Testis (tissue), 2 donors: ENCODE measurements around the gene ACAN.

Experiments
- POLR2A ChIP-seq: fragments of 450-650 bp; IDR thresholded peaks from one replicate; pipeline ENCODE4 v1.6.1; 2017; ENCODE audit warnings: antibody characterized with exemption, mild to moderate bottlenecking, moderate library complexity
- TF ChIP-seq, protein P1 (sequence below), 3 experiments: fragments of 450-650 bp in 2 of 3; fragments of 200-600 bp in 1 of 3; sonication (generic) in 1 of 3; IDR thresholded peaks; one replicate each; pipeline ENCODE4 v1.5.1; 2016 to 2019; ENCODE audit warnings: antibody characterized with exemption in 3 of 3, mild to moderate bottlenecking in 2 of 3, moderate library complexity in 1 of 3

DNA sequence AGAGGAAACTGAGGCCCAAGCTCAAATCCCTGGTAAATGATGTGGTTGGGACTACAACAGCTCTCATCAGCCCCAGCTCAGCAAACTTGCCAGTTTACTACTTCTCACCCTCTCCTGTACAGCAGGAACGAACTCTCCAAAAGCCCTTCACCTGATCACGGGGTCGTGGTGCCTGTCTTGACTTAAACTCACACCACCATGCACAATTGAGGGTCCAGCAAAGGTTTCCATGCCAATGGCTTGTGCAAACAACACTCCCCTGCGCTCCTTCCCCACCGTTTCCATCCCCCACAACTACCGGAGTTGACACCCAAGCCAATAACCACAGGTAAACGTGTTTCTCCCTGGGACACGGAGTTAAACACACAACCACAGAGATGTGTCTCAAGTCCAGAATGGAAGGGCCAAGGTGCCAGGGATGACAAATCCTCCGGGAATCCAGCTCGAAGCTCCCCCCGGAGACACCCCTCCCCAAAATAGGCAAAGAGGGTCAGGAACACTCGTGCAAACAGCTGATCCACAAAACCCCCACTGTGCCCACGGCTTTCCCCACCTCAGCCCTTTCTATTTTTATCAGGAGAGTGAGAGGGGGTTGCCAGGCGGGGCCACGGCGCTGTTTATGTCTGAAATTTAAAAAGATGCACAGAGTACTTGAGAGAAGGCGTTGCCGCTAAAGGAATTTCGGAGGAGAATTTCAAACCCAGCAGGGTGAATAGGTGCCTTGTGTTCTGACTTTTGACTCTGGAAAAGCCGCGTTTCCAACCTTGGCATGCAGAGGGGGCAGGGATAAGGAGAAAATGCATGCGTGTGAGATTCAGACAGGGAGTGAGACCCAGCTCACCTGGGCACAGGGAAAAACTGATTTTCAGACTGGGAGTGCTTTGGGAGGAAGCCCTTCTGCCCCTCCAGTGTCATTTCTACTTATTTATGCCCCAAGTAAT, 10.6 kb upstream of the ACAN start:
- TF ChIP-seq, protein P1, sequence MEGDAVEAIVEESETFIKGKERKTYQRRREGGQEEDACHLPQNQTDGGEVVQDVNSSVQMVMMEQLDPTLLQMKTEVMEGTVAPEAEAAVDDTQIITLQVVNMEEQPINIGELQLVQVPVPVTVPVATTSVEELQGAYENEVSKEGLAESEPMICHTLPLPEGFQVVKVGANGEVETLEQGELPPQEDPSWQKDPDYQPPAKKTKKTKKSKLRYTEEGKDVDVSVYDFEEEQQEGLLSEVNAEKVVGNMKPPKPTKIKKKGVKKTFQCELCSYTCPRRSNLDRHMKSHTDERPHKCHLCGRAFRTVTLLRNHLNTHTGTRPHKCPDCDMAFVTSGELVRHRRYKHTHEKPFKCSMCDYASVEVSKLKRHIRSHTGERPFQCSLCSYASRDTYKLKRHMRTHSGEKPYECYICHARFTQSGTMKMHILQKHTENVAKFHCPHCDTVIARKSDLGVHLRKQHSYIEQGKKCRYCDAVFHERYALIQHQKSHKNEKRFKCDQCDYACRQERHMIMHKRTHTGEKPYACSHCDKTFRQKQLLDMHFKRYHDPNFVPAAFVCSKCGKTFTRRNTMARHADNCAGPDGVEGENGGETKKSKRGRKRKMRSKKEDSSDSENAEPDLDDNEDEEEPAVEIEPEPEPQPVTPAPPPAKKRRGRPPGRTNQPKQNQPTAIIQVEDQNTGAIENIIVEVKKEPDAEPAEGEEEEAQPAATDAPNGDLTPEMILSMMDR (IDR thresholded peaks at IDR 0.05) = no peak
- TF ChIP-seq POLR2A = no peak
